Stimulated activated CD4-positive, alpha-beta T cell treated with anti-CD3 and anti-CD28 coated beads, Interleukin-15, amount 100 ng/mL, for 48 hours (primary cell): ENCODE data around the gene TNPO3.
A peak's percentile ranks its signal among the peaks of the same experiment; 100 is the strongest.

Experiments
- DNase-seq, 2 donors: peaks; one replicate each; pipeline ENCODE4 v3.0.0-alpha.2; 2020; ENCODE audit warnings: low read depth in 2 of 2

The TNPO3 gene

DNA sequence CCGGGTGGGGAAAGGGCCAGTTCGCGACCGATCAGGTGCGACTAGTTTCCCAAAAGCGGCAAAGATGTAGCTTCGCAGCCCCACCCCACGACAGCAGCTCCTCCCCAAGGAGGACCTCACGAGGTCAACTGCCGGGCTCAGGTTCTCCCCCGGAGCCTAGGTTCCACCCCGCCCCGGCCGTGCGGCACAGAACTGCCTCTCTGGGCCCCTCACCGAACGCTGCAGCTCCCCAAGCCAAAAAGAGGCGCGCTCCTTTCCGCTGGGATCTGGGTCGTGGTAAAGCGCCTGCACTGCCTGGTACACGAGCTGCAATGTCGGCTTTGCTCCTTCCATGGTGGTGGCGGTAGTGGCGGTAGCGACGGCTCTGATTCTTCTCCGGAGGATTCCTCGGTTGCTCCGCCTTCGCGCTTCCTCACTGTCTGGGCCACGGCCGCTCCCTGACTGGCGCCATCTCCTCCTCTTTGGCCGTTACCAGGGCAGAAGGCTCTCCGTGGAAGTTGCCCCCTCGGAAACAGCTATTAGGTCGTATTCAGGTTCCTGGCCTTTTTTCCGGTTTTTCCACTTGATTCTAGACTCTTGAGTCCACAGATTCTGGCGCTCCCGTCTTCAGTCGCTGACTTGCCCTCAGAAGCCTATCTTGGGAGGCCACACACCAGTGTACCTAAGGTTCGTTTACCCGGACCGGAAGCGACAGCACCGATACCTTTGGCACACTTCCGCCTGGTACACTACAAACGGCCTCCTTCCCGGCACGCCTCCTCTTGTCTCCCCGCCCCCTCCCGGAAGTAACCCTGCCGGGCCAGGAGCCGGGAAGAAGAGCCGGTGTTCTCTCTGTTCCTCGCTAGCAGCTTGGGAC, at the start of gene TNPO3:
Gene TNPO3, minus strand, starts transcription at position 674 of the 856 bp plus-strand sequence. Its CDS starts 341 bp downstream, at position 333.
- DNase-seq = peak; percentile 83 to 90

DNA sequence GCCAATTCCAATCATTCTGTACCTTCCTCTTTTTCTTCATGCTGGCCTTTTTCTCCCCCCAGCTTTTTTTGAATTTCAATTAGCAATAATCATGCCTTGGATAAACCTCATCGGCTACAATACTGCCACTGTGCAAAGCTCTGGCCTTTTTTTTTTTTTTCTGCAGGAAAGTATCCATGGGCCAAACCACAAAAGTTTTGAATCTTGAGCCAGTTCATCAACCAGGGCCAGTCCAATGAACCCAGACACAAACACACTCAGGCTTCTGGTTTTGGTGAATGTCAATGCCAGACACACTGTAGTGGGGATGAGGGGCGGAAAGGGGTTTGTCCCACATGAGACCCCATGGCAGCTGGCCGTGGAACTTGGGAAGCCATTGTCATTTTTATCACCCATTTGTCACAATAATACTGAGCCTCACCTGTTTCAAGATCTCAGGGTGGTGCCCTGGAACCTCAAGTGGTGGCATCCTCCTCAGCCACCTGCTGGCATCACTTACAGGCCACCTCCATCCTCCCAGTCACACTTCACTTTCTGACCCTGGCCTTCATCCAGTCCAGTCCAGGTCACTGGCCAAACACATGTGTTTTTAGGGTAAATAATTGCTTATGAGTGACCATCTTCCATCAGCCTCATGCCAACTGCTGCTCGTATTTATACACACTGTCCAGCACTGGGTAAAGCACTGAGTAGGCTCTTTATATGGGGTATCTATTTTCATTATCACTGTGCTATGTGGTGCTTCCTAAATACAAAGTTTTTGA, 48.8 kb upstream of the TNPO3 start:
- DNase-seq = no peak

DNA sequence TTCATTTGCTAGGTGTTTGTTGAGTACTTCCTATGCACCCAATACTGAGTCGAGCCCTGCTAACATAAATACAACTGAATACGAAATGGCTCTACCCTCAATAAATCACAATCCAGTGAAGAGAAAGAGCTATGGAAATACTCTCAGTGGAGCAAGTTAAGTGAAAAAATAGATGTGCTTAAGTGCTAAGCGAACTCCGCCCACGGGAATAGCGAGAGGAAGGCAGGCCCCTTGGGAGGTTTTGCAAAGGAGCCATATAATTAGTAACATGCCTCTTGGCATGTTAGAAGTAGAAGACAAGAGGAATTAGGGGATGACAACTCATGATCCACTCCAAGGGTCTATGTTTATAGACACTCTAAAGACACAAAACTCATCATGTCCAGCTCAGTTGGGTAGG, 46.8 kb upstream of the TNPO3 start:
- no peak for DNase-seq

DNA sequence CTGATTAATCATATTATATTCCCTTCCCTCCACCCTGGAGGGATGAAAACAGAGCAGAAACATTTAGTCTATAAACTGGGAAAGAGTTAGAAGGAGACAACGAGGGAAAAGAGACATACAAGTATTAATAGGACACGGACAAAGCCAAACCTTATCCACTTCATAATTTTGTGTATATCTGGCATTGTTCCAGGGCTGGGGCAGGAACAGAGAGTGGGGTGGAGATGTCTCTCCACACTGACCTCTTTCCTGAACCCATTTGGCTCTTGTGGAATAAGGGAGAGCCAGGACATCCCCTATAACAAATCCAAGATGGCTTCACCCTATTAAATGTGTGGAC, 45.9 kb upstream of the TNPO3 start:
- no peak for DNase-seq

DNA sequence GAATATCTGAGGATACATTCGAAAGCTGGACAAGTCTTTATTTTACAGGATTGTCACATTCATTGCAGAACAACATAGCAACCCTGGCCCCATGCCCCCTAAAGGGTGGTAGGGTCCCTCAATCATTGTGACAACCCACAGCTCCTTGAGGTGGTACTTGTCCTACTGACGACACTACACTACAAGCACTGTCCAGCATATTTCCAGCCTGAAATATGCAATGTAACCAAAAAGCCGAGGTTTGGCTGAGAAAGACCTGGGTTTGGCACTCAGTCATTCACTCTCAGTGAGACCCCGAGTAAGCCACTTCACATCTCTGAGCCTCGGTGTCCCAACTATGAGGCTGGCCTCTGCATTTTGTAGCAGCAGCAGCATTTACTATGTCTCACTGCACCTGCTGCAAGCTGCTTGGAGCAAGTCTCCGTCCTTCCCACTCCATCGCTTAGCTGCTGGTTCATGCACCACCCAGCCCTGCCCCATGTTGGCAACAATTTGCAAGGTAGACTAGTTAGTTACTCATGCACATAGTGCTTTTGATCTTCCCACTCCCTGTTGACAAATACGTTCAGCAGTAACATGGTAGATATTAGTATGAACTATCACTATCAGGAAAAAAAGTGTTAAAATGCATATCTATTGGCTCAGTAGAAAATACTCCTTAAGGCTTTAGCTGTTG, 43.6 kb upstream of the TNPO3 start:
- no peak for DNase-seq

DNA sequence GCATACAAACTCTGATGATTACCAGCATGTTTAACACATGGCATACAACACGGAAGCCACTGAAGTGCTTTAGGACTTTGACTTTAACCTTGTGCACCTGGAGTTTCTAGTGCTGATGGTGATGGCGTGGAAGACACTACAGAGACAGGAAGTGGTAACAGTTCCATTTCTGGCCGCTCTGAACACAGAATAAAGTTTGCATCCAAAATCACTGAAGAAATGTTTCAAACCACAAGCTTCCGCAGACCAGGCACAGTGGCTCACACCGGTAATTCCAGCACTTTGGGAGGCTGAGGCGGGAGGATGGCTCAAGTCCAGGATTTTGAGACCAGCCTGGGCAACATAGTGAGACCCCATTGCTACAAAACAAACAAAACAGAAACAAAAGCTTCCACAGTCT, 40.3 kb upstream of the TNPO3 start:
- DNase-seq = no peak

DNA sequence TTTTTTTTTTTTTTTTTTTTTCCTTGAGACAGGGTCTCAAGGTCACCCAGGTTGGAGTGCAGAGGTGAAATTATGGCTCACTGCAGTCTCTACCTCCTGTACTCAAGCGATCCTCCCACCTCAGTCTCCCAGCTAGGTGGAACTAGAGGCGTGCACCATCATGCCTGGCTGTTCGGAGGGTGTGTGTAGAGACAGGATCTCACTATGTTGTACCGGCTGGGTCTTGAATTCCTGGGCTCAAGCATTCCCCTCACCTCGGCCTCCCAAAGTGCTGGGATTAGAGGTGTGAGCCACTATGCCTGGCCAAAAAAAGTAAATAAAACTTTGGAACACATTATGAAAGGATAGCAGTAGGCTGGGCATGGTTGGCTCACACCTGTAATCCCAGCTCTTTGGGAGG, 39.6 kb upstream of the TNPO3 start:
- no peak for DNase-seq

DNA sequence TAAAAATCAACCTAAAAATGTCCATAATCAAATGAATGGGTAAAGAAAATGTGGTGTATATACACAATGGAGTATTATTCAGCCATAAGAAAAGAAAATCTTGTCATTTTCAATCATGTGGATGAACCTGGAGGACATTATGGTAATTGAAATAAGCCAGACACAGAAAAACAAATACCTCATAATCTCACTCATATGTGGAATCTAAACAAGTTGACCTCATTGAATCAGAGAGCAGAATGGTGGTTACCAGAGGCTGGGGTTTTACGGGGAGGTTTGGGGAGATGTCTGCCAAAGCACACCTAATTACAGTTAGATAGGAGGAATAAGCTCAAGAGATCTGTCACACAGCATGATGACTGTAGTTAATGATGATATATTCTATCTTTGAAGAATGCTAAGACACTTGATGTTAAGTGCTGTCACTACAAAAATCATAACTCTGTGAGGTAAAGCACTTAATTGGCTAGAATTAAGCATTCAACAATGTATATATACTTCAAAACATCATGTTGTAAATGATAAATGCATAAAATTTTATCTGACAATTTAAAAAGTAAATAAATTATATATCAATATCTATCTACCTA, 39.1 kb upstream of the TNPO3 start:
- no peak for DNase-seq

DNA sequence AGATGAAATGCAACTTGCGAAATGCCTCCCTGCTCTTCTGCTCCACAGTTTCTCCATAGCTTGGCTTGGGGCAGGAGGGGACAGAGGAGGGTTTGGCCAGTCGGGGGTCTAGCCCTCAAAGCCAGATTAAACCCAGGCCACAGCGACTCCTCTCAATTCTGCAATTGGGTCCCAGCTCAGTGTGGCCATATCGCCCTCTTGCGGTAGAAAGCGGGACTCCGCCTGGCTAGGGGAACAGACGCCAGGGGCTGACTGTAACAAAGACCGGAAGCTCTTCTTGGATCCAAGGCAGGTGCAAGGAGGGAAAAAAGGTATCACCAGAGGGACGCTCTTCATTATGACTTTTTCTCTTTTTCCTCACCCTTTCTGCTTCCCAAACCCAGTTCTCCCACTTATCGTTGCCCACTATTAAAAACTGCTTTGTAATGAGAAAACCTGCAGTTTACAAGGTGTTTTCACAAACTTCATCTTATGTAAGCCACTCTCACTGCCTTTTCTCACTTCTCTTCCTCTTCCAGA, 36.6 kb upstream of the TNPO3 start:
- DNase-seq = peak; percentile 74 to 82

DNA sequence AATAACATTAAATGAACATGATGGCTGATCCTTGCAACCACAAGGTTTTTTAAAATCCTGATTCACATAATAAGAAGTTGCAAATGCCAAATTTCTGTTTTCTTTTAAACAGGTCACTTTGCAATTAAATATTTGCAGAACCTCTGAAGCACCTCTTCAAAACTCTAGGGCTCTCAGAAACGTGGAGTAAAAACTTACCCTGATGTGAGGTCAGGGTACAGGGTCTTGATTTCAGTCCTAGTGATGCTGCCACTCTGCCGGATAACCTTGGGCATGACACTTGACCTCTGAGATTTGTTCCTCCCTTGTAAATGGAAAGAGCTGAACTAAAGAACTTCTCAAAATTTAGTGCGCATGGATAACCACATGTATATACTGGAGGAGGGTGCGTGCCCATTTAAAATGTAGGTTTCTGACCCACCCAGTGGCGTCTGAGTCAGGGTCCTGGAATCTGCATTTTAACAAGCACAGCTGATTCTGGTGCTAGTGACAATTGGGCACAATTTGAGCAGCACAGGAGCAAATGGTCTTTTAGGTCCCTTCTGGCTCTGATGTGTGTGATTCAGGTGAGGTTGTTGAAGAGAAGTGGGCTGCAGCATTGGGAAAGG, 35.5 kb upstream of the TNPO3 start:
- no peak for DNase-seq

DNA sequence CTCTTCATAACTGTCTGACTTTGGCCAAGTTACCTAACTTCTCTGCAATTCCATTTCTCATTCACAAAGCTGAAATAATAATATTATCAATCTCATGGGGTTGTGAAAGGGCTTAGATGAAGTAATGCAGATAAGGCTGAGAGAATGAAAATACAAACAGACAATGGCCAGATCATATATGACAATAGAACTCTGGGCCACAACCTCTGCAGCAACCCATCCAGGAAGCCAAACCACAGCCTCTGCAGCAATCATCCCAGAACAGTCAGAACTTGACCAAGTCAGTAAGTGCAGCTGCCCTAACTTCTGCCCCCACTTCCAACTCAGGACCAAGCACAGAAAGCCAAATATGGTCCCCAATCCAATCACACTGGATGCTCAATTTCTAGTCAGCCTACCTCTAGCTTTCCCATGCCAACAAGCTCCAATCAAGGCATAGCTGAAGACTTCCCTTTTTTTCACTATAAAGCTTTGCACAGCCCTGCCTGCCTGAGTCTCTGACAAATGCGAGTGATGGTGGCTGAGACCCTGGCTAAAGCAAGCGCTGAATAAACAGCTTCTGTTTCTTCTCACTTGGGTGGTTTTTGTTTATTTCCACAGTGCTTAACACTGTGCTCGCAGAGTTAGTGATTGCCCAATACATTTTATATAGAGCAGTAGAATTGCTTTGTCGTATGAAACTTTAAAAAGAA, 34.8 kb upstream of the TNPO3 start:
- DNase-seq = no peak

DNA sequence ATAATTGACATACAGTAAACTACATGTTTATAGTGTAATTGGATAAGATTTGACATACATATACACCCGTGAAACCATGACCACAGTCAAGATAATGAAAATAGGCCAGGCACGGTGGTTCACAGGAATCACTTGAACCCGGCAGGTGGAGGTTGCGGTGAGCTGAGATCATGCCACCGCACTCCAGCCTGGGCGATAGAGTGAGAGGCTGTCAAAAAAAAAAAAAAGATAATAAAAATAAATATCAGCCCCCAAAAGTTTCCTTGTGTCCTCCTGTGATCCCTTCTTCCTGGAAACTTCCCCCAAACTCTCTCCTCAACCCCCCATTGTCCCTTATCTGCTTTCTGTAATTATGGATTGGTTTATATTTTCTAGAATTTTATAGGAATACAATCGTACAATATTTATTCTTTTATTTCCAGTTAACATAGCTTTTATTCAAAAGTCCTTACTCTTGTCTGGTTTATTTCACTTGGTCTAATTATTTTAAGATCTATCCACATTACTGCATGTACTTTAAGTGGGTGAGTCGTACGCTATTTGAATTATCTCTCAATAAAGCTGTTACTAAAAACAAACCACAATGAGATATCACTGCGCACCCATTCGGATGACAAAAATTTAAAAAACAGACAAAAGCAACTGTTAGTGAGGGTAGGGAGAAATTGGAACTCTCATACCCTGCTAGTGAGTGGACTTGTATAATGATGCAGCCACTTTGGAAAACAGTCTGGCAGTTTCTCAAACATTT, 30.1 kb upstream of the TNPO3 start:
- DNase-seq = no peak

DNA sequence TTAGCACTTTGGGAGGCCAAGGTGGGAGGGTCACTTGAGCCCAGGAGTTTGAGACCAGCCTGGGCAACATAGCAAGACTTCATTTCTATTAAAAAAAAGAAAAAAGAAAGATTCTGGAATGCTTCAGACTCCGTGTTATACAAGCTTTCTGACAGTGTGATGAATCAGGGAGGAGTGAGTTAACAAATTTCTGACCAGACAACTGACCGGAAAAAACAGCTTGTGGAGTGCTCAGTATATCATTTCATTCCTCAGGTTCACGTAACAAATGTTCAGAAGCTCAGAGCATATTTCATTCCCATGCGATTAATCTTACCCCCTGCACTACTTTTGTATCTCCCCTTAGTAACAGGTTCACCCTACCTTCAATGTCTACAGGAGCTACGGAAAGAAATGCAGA, 28.6 kb upstream of the TNPO3 start:
- no peak for DNase-seq

DNA sequence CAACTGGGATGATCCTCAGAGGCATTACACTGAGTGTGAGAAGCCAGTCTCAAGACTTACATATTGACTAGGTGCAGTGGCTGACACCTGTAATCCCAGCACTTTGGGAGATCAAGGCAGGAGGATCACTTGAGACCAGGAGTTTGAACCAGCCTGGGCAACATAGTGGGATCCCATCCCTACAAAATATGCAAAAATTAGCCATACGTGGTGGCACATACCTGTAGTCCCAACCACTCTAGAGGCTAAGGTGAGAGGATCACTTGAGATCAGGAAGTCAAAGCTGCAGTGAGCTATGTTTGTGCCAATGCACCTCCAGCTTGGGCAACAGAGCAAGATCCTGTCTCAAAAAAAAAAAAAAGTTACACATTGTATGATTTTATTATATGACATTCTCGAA, 23.5 kb upstream of the TNPO3 start:
- no peak for DNase-seq

DNA sequence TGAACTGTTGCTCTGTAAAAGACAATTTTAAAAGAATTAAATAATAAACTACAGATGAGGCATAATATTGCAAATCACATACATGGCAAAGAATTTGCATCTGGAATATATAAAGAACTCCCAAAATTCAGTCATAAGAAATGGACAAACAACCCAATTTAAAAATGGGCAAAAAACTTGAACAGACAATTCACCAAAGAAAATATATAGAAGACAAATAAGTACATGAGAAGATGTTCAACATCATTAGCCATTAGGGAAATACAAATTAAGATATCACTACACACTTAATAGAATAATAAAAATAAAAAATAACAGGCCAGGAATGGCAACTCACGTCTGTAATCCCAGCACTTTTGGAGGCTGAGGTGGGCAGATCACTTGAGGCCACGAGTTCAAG, 22.0 kb upstream of the TNPO3 start:
- DNase-seq = no peak

DNA sequence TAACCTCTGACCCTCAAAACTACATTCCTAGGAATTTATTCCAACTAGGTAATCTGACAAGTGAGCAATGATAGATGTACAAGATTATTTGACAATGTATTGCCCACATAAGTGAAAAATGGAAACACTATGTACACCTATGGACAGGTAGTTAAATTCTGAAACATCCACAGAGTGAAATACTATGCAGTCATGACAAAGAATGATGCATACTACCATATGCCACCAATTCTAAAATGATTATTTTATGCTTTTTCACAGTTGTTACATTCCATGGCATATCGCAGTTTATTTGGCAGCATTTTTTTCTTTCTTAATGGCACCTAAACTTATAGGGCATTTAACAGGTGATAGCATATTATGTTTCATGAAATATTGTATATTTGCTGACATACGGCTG, 20.1 kb upstream of the TNPO3 start:
- DNase-seq = no peak

DNA sequence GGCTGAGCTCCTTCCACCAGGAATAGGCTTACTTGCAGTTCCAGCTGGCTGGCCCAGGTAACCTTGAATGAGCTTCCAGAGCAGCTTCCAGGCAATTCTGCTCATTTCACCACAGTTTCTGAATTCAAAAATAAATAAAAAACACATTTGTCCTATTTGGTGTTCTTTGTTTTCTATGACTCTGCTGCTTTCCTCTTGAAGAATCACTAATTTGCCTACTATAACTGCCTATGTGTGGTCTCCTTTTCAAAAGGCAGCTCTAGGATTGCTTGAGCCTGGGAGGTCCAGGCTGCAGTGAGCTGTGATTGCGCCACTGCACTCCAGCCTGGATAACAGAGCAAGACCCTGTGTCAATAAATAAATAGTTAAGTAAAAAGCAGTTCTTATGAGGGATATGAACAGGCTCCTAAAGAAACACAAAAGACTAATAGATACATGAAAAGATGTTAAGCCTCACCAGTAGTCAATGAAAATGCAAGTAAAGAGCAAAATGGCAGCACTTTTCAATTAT, 19.5 kb upstream of the TNPO3 start:
- DNase-seq = no peak

DNA sequence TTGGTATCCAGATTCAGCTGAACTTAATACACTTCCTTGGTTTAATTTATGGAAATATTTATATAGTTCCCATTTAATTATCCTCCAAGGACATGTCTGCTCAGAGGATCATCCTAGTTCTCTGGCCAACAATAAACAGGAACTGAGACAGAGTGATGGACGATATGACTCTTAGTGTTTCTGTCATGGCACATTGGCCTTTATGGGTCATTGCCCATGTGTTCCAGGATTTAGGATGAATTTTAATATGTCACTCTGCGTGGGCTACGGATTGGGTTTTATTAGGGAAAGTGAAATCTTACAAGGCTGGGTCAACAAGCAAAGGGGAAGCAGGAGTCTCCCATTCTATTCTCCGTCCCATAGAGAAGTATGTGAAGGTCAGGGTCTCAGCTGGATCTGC, 18.8 kb upstream of the TNPO3 start:
- DNase-seq = no peak

DNA sequence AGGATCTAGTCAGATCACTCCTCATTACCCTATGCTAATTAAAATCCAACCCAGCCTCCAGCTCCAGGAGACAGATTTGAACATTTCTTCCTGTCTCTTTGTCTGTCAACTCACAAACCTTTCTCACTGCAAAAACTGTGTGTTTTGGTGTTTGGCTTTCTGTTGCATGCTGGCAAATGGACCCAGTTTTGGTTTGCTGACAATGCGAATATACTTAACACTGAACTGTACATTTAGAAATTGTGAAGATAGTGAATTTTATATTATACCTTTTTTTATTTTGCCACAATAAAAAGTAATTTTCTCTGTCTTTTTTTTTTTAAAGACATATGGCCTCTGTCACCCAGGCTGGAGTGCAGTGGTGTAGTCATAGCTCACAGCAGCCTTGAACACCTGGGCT, 18.3 kb upstream of the TNPO3 start:
- DNase-seq = no peak

DNA sequence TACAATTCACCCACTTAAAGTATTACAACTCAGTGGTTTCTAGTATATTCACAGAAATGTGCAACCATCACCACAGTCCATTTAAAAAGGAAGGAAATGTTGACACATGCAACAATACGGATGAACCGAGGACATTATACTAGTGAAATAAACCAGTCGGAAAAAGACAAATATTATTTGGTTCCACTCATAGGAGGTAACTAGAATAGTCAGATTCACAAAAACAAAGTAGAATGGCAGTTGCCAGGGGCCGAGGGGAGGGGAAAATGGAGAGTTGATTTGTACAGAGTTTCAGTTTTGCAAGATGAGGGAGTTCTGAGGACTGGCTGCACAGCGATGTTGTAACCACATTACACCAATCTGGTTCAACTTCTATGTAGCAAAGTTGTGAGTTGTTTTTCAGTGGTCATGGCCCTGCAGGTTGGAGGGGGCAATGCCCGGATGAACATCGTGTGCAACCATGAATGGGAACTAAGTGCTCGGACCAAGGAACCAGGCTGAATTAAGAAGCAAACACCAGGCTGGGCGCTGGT, 17.6 kb upstream of the TNPO3 start:
- DNase-seq = no peak
